ENCODE measurements around the gene GRID1. TPM values are rescaled to one million over a fixed set of nuclear protein-coding genes. Genes with fewer than 3 reads are reported as not detected.

GRID1 gene
- total and polyA plus RNA-seq, 2 donors, result 2.4 to 3.9 TPM

DNA sequence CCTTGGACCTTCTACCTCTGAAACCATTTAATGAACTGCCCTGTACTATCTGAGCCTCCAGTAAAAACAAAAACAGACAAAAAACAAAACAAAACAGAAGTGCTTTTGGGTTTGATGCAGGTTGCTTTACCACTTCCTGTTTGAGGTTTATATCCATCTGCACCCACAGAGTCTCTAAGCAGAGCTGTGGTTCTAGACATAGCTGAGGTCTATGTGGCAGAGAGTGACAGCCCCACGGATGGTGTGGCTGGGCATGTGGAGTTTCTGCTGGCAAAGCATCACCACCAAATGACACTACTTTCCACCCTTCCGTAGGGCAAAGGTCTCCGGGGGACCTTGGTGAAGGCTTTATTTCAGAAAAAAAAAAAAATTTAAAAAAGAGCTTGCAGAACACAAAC, 754.2 kb downstream of the GRID1 start:
- DNase-seq (ENCODE audit: extremely low spot score), result no peak
- no peak overlapping the region for H3K27ac ChIP-seq (ENCODE audit: low read depth)
- no peaks in the 10 kb centered on the region for H3K4me1 ChIP-seq (ENCODE audit: insufficient read depth)
- WGBS, result 70% methylated on average over 3 of the region's 3 CpGs
- no peaks in the 10 kb centered on the region for H3K36me3 ChIP-seq (ENCODE audit: insufficient read depth)
- no peak overlapping the region for H3K4me3 ChIP-seq (ENCODE audit: low read depth, low read length)

DNA sequence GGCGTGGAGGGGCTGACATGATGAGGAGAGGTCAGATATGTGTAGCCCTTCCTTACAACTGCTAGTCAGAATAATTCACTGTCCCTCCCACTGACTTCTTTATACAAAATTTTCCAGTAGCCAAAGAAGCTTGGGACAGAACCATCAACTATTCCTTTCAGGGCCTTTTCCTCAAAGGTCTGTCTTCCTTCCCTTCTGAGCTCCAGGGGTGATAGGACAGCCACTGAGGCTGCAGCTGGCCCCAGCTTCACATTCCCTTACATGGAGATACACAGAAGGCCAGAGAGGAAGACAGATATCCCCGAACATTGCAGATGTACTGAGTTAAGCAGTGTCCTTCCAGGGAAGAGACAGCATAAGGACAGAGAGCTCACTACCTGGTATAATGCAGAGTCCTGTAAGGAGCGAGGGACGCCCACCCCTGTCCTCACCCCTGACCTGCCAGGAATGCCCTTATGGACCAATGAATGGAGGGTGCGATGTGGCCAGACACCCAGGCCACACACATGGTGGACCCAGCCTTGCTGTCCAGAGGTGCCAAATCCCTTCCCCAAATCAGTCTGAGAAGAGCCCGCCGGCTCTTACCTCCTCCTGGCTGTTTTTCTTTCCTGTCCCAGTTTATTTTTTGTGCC, 754.7 kb downstream of the GRID1 start:
- no peaks in the 10 kb centered on the region for H3K4me1 ChIP-seq (ENCODE audit: insufficient read depth)
- no peaks in the 10 kb centered on the region for H3K36me3 ChIP-seq (ENCODE audit: insufficient read depth)
- DNase-seq (ENCODE audit: extremely low spot score), result no peak
- H3K4me3 ChIP-seq (ENCODE audit: low read depth, low read length), result no peak overlapping the region
- WGBS, result 82% methylated on average over 7 of the region's 7 CpGs
- H3K27ac ChIP-seq (ENCODE audit: low read depth), result no peak overlapping the region

DNA sequence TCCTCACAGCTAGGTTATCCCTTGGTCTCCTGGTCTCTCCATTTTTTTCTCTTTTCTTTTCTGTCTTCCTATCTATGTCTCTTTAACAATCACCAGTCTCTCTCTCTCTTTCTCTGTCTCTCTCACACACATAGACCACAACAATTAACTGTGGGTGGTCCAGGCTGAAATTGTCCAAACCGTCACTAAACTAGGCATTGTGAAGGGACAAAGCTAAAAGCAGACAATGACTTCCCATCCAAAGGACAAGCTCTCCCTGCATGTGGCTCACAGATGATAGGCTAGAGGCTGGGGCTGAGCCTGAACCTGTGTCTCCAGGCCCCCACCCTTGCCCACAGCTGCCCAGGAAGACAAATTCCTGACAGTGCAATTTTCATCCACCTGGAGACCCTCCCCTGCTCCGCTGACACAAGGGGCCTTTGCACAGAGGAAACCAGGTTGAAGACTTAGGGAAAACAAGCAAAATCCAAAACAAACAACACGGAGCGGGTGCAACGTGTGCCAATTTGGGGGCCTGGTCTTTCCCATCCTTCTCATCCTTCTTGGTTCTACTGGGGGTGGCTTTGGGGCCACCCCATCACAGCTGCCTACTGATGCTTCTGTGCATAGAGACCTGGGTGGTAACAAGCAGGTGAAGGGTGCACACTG, 755.4 kb downstream of the GRID1 start:
- no peak overlapping the region for H3K27ac ChIP-seq (ENCODE audit: low read depth)
- 87% methylated on average over 5 of the region's 5 CpGs for WGBS
- H3K4me3 ChIP-seq (ENCODE audit: low read depth, low read length), result no peak overlapping the region
- H3K4me1 ChIP-seq (ENCODE audit: insufficient read depth), result no peaks in the 10 kb centered on the region
- no peaks in the 10 kb centered on the region for H3K36me3 ChIP-seq (ENCODE audit: insufficient read depth)
- DNase-seq (ENCODE audit: extremely low spot score), result no peak

DNA sequence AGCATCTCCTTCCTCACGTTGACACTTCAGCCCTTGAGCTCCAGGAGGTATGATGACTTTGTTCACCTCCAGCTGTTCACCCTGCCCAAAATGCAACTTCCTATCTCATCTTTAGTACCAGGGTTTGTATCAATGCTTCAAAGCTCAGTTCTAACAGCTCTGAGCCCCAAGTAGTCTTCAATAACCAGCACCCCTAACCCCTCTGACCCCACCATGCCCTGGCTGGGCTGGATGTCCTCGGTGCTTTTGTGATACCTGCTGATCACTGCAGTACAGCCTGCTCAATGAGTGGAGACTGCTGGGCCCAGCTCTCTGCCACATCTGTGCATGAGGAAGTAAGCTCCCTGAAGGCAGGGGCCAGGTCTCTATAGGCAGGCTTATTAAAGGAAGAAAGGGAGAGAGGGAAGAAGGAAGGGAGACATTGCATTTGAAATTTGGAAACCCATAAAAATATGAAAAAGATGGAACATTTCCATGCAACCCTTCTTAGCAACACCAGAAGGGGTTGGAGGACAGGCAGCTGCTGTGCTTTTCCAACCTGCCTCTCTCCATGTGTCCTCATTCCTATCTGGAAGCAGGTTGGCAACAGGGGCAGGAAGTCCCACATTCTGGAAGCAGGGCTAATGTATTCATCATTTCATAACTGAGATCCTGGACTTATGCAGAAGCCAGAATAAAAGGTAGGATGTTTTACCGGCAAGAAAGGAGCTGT, 756.1 kb downstream of the GRID1 start:
- H3K27ac ChIP-seq (ENCODE audit: low read depth), result no peak overlapping the region
- WGBS, result 78% methylated on average over 3 of the region's 3 CpGs
- DNase-seq (ENCODE audit: extremely low spot score), result no peak
- H3K36me3 ChIP-seq (ENCODE audit: insufficient read depth), result no peaks in the 10 kb centered on the region
- no peaks in the 10 kb centered on the region for H3K4me1 ChIP-seq (ENCODE audit: insufficient read depth)
- H3K4me3 ChIP-seq (ENCODE audit: low read depth, low read length), result no peak overlapping the region

DNA sequence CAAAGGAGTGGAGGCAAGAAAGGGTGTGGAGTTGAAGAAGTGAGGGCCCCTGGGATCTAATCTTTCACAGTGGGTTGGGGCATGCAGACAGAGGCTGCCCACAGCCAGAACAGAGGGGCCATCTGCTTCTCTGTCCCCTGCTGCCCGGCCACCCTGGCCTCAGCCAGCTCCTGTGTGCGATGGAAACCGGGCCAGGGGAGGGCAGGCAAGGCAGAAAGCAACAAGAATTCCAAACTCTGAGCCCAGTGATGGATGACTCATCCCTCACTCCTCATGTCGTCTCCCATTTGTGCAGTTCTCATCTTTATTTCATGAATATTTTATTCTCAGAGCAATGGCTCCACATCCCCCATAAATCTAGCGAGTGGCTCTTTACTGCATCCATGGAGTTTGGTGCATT, 757.1 kb downstream of the GRID1 start:
- 75% methylated on average over 5 of the region's 5 CpGs for WGBS
- no peak for DNase-seq (ENCODE audit: extremely low spot score)
- Histone ChIP-seq H3K4me3 (ENCODE audit: low read depth, low read length) (no peak overlapping the region), H3K4me1 (ENCODE audit: insufficient read depth) (no peaks in the 10 kb centered on the region), H3K36me3 (ENCODE audit: insufficient read depth) (no peaks in the 10 kb centered on the region), H3K27ac (ENCODE audit: low read depth) (no peak overlapping the region)

DNA sequence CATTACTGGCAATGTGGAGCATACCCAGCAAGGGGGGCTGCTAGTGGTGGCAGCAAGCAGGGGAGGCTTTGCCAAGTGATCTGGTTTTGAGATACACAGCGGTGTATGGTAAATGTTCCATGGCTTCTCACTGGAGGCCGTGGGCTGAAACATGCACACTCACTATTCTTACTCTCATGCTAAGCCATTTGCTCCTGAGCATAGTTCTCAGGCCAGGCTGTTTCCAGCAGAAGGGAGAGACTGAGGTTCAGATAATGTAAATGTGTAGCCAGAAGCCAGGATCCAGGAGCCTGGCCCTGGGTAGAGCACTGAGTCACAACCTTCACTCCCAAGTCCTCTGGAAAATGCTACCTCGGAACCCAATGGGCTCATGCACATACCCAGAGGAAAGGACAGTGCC, 757.9 kb downstream of the GRID1 start:
- no peak overlapping the region for H3K4me3 ChIP-seq (ENCODE audit: low read depth, low read length)
- H3K36me3 ChIP-seq (ENCODE audit: insufficient read depth), result no peaks in the 10 kb centered on the region
- no peaks in the 10 kb centered on the region for H3K4me1 ChIP-seq (ENCODE audit: insufficient read depth)
- no peak for DNase-seq (ENCODE audit: extremely low spot score)
- no peak overlapping the region for H3K27ac ChIP-seq (ENCODE audit: low read depth)
- WGBS, result 93% methylated on average over 3 of the region's 3 CpGs

DNA sequence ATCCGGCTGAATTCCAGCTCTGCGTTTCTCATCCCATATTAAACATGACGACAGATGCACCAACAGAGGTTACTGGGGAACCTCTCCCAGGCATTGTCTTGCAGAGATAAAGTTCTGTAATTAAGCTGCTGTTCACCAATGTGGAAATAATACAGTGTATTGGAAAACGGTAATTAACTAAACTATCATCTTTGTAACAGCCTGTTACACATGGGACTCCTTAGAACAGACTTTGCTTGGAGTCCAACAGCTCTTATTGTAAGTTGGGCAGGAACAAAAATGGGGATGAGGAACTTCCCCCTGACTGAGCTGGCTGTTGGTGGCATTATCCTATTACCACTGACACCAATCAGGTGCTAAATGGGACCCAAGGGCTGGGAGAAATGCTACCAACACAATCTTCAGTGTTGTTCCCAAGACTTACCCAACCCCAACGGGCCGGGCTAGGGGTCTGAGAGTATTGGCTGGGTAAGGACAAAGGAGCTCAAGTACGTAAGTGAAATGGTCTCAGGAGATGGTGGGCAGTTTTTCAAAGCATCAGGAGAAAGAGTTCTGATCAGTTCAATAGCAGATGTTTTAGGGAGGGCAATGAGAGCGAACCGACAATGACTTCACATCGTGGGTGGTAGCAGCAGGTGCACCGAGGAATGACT, 759.4 kb downstream of the GRID1 start:
- WGBS, result 88% methylated on average over 11 of the region's 11 CpGs
- H3K4me1 ChIP-seq (ENCODE audit: insufficient read depth), result no peaks in the 10 kb centered on the region
- no peak overlapping the region for H3K4me3 ChIP-seq (ENCODE audit: low read depth, low read length)
- DNase-seq (ENCODE audit: extremely low spot score), result no peak
- H3K36me3 ChIP-seq (ENCODE audit: insufficient read depth), result no peaks in the 10 kb centered on the region
- no peak overlapping the region for H3K27ac ChIP-seq (ENCODE audit: low read depth)

DNA sequence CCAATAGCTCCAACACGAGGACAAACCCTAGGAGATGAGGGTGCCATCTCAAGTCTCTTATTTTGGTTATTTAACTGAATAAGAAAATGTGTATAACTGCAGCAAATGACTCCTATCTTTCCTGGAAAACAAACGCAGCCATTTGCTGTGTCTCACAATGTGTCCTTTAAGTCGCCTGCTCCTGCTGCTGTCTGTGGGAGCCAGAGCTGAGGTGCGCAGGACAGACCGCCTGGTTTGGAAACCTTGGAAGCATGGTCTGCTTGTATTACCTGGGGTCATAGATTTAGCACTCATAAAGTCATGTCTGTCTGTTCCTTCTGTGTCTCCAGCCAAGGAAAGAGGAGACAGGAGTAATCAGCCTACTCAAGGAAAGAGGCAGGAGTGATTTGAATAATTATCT, 760.2 kb downstream of the GRID1 start:
- H3K4me3 ChIP-seq (ENCODE audit: low read depth, low read length), result no peak overlapping the region
- no peak for DNase-seq (ENCODE audit: extremely low spot score)
- H3K27ac ChIP-seq (ENCODE audit: low read depth), result no peak overlapping the region
- H3K4me1 ChIP-seq (ENCODE audit: insufficient read depth), result no peaks in the 10 kb centered on the region
- 82% methylated on average over 5 of the region's 5 CpGs for WGBS
- no peaks in the 10 kb centered on the region for H3K36me3 ChIP-seq (ENCODE audit: insufficient read depth)

DNA sequence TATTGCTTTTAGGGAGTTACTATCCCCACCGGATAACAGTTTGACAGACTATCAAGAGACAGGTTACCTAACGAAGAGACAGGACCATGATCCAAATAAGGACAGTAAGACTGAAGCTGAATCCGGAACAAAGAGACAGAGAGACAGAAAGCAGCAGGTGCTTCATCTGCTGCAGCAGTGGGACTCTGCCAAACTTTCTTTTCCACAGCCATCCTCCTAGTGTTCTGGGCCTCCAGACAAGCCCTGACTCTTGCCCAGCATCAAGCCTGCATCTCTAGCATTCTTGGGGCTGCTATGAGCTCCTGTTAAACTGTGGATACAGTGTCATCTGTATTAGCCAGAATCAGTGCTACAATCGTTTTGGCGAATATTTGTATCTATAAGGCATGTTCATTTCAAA, 761.7 kb downstream of the GRID1 start:
- DNase-seq (ENCODE audit: extremely low spot score), result no peak
- no peak overlapping the region for H3K4me3 ChIP-seq (ENCODE audit: low read depth, low read length)
- no peaks in the 10 kb centered on the region for H3K4me1 ChIP-seq (ENCODE audit: insufficient read depth)
- H3K36me3 ChIP-seq (ENCODE audit: insufficient read depth), result no peaks in the 10 kb centered on the region
- H3K27ac ChIP-seq (ENCODE audit: low read depth), result no peak overlapping the region
- WGBS, result 75% methylated on average over 5 of the region's 5 CpGs

DNA sequence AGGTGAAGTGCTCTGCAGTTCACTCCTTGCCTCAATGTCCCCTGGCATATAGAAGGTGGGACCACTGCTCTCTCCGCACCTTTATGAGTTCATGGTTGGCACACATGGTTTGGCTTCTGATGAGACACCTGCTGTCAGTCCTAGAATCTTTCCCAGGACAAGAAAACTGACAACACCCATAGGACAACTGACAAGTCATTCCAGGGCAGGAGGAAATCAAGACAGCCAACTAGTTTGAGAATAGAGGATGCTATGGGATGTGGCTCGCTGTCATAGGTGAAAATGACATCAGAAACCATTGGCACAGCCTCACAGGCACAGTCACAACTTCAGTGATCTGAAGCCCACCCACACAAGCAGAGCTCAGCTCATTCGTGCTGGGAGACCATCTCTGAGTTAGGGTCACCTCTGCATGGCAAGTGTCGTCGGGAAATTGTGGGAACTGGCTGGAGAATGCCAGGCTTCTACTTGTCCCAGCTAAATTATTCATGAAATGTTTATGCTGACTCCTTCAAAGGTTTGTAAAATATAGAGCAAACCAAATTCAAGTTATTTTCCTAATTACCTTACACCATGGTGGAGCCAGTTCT, 762.4 kb downstream of the GRID1 start:
- H3K36me3 ChIP-seq (ENCODE audit: insufficient read depth), result no peaks in the 10 kb centered on the region
- 83% methylated on average over 5 of the region's 5 CpGs for WGBS
- no peak for DNase-seq (ENCODE audit: extremely low spot score)
- H3K27ac ChIP-seq (ENCODE audit: low read depth), result no peak overlapping the region
- no peak overlapping the region for H3K4me3 ChIP-seq (ENCODE audit: low read depth, low read length)
- no peaks in the 10 kb centered on the region for H3K4me1 ChIP-seq (ENCODE audit: insufficient read depth)

DNA sequence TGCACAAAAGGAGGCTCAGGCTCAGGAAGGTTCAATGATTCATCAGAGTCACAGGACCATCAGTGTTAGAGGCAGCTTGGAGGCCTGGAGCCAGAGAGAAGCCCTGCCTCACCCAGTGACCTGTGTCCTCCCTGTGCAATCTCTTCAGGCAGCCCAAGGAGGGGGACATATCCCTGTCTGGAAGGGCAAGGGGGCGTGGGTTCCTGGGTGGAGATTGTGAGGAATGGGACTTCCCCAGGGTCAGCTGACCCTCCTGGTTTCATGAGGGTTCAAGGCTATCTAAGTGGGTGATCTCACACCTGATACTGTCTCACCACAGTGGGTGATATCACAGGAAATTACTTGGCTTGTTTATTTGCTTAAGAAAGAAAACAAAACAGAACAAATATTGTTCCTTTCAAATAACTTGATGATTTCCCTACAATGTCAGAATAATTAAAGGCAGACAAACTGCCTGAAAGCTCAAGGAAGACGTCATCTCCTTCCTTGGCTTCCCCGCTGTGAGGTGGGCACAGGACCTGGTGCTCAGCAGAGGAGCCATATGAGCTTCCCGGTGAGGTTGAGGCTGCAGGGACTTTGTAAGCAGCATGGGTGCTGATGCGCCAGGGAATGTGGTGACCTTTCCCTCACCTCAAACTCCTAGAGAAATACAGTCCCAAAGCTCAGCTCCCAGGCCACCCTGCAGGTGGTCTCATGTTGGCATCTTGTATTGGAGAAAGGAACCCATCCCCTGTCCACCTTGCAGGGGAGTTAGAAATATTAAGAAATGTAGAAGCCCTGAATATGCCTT, 763.2 kb downstream of the GRID1 start:
- Histone ChIP-seq H3K4me3 (ENCODE audit: low read depth, low read length) (no peak overlapping the region), H3K36me3 (ENCODE audit: insufficient read depth) (no peaks in the 10 kb centered on the region), H3K27ac (ENCODE audit: low read depth) (no peak overlapping the region), H3K4me1 (ENCODE audit: insufficient read depth) (no peaks in the 10 kb centered on the region)
- no peak for DNase-seq (ENCODE audit: extremely low spot score)
- WGBS, result 80% methylated on average over 5 of the region's 5 CpGs

DNA sequence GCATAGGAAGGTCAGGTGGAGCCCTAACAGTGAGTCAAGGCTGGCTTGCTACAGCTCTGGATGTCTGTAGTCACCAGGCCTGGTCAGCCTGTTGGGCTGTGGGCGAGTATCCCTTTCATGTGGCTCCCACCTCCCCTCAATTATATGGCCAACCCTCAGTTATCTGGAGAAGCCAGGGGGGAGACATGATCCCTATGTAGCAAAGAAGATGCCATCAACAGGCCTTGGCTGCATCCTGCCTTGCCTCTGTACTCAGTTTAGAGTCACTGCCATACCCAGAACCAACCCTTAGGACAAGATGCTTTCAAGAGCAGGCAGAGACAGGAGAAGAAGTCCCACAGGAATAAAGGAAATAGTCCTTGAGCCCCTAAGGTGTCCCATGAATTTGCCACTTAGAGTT, 763.9 kb downstream of the GRID1 start:
- no peak overlapping the region for H3K27ac ChIP-seq (ENCODE audit: low read depth)
- 83% methylated on average over 1 of the region's 1 CpG for WGBS
- no peaks in the 10 kb centered on the region for H3K4me1 ChIP-seq (ENCODE audit: insufficient read depth)
- DNase-seq (ENCODE audit: extremely low spot score), result no peak
- H3K36me3 ChIP-seq (ENCODE audit: insufficient read depth), result no peaks in the 10 kb centered on the region
- no peak overlapping the region for H3K4me3 ChIP-seq (ENCODE audit: low read depth, low read length)

DNA sequence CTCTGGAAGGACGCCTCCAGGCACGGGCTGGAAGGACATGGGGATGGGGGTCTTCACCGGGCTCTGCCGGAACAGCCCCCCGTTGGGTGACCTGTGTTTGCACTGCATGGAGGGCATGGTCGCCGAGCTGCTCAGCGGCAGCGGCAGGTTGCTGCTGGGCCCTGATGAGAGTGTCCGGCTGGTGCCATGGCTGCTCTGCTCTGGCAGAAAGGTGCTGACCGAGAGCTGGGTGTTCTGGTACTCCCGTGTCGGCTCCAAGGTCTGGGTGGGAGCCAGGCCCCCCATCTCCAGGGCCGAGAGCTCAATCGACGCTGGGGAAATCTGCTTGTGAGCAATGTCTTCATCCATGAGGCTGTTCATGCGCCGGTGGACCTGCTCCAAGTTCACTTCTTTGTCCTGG, 764.3 kb downstream of the GRID1 start:
- Histone ChIP-seq H3K36me3 (ENCODE audit: insufficient read depth) (no peaks in the 10 kb centered on the region), H3K27ac (ENCODE audit: low read depth) (no peak overlapping the region), H3K4me3 (ENCODE audit: low read depth, low read length) (no peak overlapping the region), H3K4me1 (ENCODE audit: insufficient read depth) (no peaks in the 10 kb centered on the region)
- DNase-seq (ENCODE audit: extremely low spot score), result no peak
- WGBS, result 95% methylated on average over 18 of the region's 18 CpGs

Data from urinary bladder (tissue), 4 donors.